Peyer's patch (tissue), 4 donors: ENCODE results near the gene PEDS1. TPM values are rescaled to one million over a fixed set of nuclear protein-coding genes. Genes with fewer than 3 reads are reported as not detected.
"Not testable (repeated sequence)": the region's sequence is repeated elsewhere in the genome, so short reads cannot be mapped to it uniquely, and the experiment has no call there.

Experiments used
- DNase-seq, 3 donors: peaks; one replicate each; pipeline ENCODE4 v3.0.0-alpha.2; 2017 to 2019
- H3K27ac ChIP-seq, 4 donors: fragments of 200-600 bp; sonication (generic); one replicate each; pipeline ENCODE4 v1.5.1; 2016 to 2019
- H3K27me3 ChIP-seq, 2 donors: fragments of 200-600 bp; sonication (generic); one replicate each; pipeline ENCODE4 v1.5.1; 2019
- H3K36me3 ChIP-seq, 3 donors: fragments of 200-600 bp; sonication (generic); one replicate each; pipeline ENCODE4 v1.5.1; 2016 to 2019
- H3K4me1 ChIP-seq, 4 donors: fragments of 200-600 bp; sonication (generic); one replicate each; pipeline ENCODE4 v1.5.1; 2016 to 2019
- H3K4me3 ChIP-seq, 4 donors: fragments of 200-600 bp; sonication (generic); 1 replicate in 3 of 4; 2 replicates in 1 of 4; pipeline ENCODE4 v1.5.1; 2016 to 2019; ENCODE audit warnings: mild to moderate bottlenecking in 1 of 4
- H3K9me3 ChIP-seq, 4 donors: fragments of 200-600 bp; sonication (generic); one replicate each; pipeline ENCODE4 v1.5.1; 2016 to 2019; ENCODE audit warnings: mild to moderate bottlenecking in 1 of 4
- CTCF ChIP-seq, 6 experiments: fragments of 450-650 bp in 4 of 6; fragments of 200-600 bp in 2 of 6; sonication (generic) in 1 of 6; IDR thresholded peaks; one replicate each; pipeline ENCODE4 v1.5.1; 2017 to 2019; ENCODE audit warnings: antibody characterized with exemption in 6 of 6, mild to moderate bottlenecking in 3 of 6, moderate library complexity in 1 of 6
- POLR2A ChIP-seq, 2 donors: fragments of 450-650 bp; IDR thresholded peaks; one replicate each; pipeline ENCODE4 v1.5.1; 2017; ENCODE audit warnings: antibody characterized with exemption in 2 of 2, mild to moderate bottlenecking in 2 of 2, moderate library complexity in 2 of 2
- total RNA-seq, 4 donors: library from RNA; depleted of rRNA; stranded (reverse); fragments of >200 nt; gene quantifications; one replicate each; pipeline ENCODE4 v1.1.0, GENCODE V29; 2016

The PEDS1 gene
- total RNA-seq, 4 donors from 2014 or later = 13.2 to 34.3 (median 24.5) TPM

DNA sequence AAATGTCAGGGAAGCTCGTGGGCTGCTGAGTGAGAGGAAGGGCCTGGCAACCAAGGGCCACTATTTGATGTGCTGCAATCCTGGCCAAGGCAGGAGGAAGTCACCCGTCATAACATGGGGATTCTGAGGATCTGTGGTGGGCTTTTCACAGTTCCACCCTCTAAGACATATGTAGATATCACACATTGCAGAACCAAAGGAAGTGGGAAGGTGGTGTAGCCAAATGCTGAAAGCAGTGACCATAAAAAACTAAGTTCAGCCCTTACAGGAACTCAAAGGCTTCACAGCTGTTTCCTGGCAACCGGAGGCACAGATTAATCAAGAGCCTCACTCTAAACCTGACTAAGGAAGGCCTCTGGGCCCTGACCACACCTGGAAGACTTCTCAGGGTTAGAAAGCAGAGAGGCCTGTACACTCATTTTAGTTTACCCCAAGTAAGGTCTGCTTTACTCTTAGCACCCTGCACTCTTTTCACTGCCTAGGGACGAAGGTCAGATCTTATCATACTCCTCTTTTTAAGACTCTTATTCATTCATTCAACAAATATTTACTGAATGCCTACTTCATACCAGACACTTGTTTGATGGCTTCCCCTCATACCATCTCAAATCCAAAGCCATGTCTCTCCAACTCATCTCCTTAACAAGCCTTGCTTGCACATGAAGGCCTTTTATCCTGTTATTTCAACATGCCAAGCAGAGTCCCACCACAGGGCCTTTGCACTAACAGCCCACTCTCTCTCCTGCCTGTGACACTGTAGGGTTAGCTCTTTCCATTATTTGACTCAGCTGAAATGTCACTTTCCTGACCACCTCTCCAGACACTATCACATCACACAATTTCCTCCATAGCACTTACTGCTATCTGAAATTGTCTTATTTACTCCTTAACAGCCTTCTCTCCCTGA lies 43.1 kb downstream of the PEDS1 start:
- peak in 2 of 3 donors; percentile 67 to 80 for DNase-seq
- H3K27ac ChIP-seq = peak overlapping the region in 3 of 4 donors; percentile 9 to 94 (median 18)
- TF ChIP-seq POLR2A (IDR thresholded peaks at IDR 0.05) = no peak
- no peak for TF ChIP-seq CTCF (IDR thresholded peaks at IDR 0.05)
- H3K9me3 ChIP-seq = no peaks in the 10 kb centered on the region
- peaks cover 19 to 61% (median 28%) of the 10 kb centered on the region in 4 donors for H3K4me1 ChIP-seq
- H3K36me3 ChIP-seq = no peaks in the 10 kb centered on the region
- no peak overlapping the region for H3K4me3 ChIP-seq
- no peaks in the 10 kb centered on the region for H3K27me3 ChIP-seq

- H3K27ac ChIP-seq = no peak overlapping the region
- TF ChIP-seq CTCF (IDR thresholded peaks at IDR 0.05) = no peak
- TF ChIP-seq POLR2A (IDR thresholded peaks at IDR 0.05) = no peak
- peaks cover 19 to 48% (median 24%) of the 10 kb centered on the region in 4 donors for H3K4me1 ChIP-seq
These were observed 44.8 kb downstream of the PEDS1 start for GRCh38 chr20:50108556-50109235.

GRCh38 chr20:50107796-50108331 lies 45.7 kb downstream of the PEDS1 start:
- no peak for TF ChIP-seq CTCF (IDR thresholded peaks at IDR 0.05)
- TF ChIP-seq POLR2A (IDR thresholded peaks at IDR 0.05) = no peak
- Histone ChIP-seq H3K4me3 (no peak overlapping the region), H3K27me3 (no peaks in the 10 kb centered on the region), H3K9me3 (no peaks in the 10 kb centered on the region), H3K36me3 (no peaks in the 10 kb centered on the region), H3K4me1 (peaks cover 19 to 49% (median 21%) of the 10 kb centered on the region in 4 donors), H3K27ac (no peak overlapping the region)
- no peak for DNase-seq

More at GRCh38 chr20:50108556-50109235, 44.8 kb downstream of the PEDS1 start:
- Histone ChIP-seq H3K9me3 (no peaks in the 10 kb centered on the region), H3K36me3 (no peaks in the 10 kb centered on the region), H3K27me3 (no peaks in the 10 kb centered on the region), H3K4me3 (no peak overlapping the region)
- no peak for DNase-seq

DNA sequence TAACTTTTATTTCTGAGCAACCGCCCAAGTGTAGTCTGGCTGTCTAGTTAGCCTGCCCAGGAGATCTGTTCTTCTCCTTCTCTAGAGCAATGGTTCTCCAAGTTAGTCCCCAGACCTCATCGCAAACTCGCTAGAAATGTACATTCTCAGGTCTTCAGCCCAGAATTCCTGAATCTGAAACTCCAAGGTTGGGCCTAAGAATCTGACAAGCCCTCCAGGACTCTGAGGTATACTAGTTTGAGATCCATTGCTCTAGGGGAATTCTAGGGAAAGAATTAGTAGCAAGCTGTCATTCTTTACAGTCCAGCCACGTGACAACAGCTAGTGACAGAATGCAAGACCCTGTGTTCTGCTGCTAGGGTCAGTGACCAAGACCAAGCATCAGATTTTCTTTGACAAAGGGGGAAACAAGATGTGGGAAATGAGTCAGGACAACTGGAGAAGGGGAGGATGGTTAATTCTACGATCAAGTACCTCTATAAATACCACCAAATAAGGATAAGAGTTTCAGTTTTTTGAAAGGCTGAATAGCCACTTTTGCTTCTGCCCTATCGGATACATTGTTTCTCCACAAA lies 46.4 kb downstream of the PEDS1 start:
- H3K4me3 ChIP-seq = no peak overlapping the region
- no peaks in the 10 kb centered on the region for H3K9me3 ChIP-seq
- TF ChIP-seq CTCF (IDR thresholded peaks at IDR 0.05) = no peak
- TF ChIP-seq POLR2A (IDR thresholded peaks at IDR 0.05) = no peak
- no peak for DNase-seq
- no peak overlapping the region for H3K27ac ChIP-seq
- no peaks in the 10 kb centered on the region for H3K27me3 ChIP-seq
- peaks cover 19 to 55% (median 21%) of the 10 kb centered on the region in 4 donors for H3K4me1 ChIP-seq
- H3K36me3 ChIP-seq = no peaks in the 10 kb centered on the region

- not testable (repeated sequence) for H3K27me3 ChIP-seq, H3K27ac ChIP-seq, H3K4me3 ChIP-seq, H3K9me3 ChIP-seq, H3K36me3 ChIP-seq, DNase-seq
- peaks cover 16 to 55% (median 17%) of the 10 kb centered on the region in 4 donors for H3K4me1 ChIP-seq
These were observed 46.9 kb downstream of the PEDS1 start for GRCh38 chr20:50106669-50107068.

Other genes starting within 250 kb of the PEDS1 start
- gene SPATA2, start 238.2 kb downstream of the PEDS1 start, total RNA-seq = 10 to 100 TPM in 3 of 4 donors, 1 to 10 TPM in 1; 4.1 to 19.8 (median 14.0) TPM
- 100 to 1,000 TPM; 205 to 275 (median 259) TPM for gene RNF114, start 217.3 kb downstream of the PEDS1 start, total RNA-seq
- 1 to 10 TPM in 3 of 4 donors, under 1 TPM in 1; 0.53 to 3.3 (median 1.4) TPM for gene SNAI1, start 170.7 kb downstream of the PEDS1 start, total RNA-seq
- 100 to 1,000 TPM in 3 of 4 donors, 10 to 100 TPM in 1; 94.4 to 111 (median 105) TPM for gene UBE2V1, start 40.6 kb downstream of the PEDS1 start, total RNA-seq
- 10 to 100 TPM; 13.8 to 41.3 (median 27.8) TPM for gene CEBPB, start 37.1 kb upstream of the PEDS1 start, total RNA-seq